ENCODE results near the gene SPATA17.
"Not testable (repeated sequence)": the region's sequence is repeated elsewhere in the genome, so short reads cannot be mapped to it uniquely, and the experiment has no call there.

Gene SPATA17

DNA sequence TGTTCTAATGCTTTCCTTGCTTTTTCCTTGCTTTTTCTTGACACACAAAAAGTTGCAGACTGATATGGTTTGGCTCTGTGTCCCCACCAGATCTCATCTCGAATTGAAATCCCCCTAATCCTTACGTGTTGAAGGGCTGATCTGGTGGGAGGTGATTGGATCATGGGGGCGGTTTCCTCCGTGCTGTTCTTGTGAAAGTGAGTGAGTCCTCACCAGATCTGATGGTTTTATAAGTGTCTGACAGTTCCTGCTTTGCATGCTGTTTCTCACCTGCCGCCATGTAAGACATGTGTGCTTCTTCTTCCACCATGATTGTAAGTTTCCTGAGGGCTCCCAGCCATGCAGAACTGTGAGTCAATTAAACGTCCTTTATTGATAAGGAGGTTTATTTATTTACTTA is 11.3 kb downstream of the SPATA17 start:
- no peak for DNase-seq (ENCODE audit: low spot score)
- peaks cover 20% of the 10 kb centered on the region for H3K27me3 Mint-ChIP-seq (ENCODE audit: low read depth)
- H3K4me1 Mint-ChIP-seq (ENCODE audit: low read depth) = no peaks in the 10 kb centered on the region
- no peak overlapping the region for H3K27ac Mint-ChIP-seq
- no peaks in the 10 kb centered on the region for H3K36me3 Mint-ChIP-seq (ENCODE audit: low read depth)
- H3K9me3 Mint-ChIP-seq = no peaks in the 10 kb centered on the region
- H3K4me3 Mint-ChIP-seq = no peak overlapping the region

DNA sequence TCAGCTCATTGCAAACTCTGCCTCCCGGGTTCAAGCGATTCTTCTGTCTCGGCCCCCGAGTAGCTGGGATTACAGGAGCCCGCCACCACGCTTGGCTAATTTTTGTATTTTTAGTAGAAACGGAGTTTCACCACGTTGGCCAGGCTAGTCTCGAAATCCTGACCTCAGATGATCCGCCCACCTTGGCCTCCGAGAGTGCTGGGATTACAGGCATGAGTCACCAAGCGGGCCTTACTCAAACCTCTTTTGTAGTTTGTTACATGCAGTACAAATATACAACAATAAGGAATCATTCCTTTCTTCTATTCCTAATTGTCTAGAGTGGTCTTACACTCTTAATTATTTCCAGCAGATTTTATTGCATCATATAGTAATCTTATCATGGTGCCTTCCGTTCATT is 16.6 kb downstream of the SPATA17 start:
- H3K36me3 Mint-ChIP-seq (ENCODE audit: low read depth) = no peaks in the 10 kb centered on the region
- no peaks in the 10 kb centered on the region for H3K4me1 Mint-ChIP-seq (ENCODE audit: low read depth)
- H3K27me3 Mint-ChIP-seq (ENCODE audit: low read depth) = peaks cover 2% of the 10 kb centered on the region
- DNase-seq (ENCODE audit: low spot score) = no peak
- H3K27ac Mint-ChIP-seq = no peak overlapping the region
- no peaks in the 10 kb centered on the region for H3K9me3 Mint-ChIP-seq
- no peak overlapping the region for H3K4me3 Mint-ChIP-seq

DNA sequence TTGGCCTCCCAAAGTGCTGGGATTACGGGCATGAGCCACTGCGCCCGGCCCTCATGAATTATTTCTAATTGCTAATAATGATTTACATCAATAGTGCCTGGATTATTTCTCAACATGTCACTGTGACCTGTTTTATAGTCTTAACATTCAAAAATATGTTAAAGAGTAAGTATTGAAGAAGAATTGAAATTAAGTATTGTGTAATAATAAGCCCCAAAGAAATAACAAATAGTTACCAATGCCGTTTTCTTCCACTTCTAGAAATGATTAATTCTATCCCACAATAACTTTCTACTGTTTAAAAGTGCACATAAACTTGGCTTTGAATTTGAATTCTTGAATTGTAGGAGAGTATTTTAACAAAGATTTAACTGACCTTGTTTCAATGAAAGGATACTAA is 19.5 kb downstream of the SPATA17 start:
- no peaks in the 10 kb centered on the region for H3K36me3 Mint-ChIP-seq (ENCODE audit: low read depth)
- H3K27me3 Mint-ChIP-seq (ENCODE audit: low read depth) = peaks cover 2% of the 10 kb centered on the region
- no peaks in the 10 kb centered on the region for H3K9me3 Mint-ChIP-seq
- H3K4me3 Mint-ChIP-seq = no peak overlapping the region
- no peak for DNase-seq (ENCODE audit: low spot score)
- no peaks in the 10 kb centered on the region for H3K4me1 Mint-ChIP-seq (ENCODE audit: low read depth)
- H3K27ac Mint-ChIP-seq = no peak overlapping the region

DNA sequence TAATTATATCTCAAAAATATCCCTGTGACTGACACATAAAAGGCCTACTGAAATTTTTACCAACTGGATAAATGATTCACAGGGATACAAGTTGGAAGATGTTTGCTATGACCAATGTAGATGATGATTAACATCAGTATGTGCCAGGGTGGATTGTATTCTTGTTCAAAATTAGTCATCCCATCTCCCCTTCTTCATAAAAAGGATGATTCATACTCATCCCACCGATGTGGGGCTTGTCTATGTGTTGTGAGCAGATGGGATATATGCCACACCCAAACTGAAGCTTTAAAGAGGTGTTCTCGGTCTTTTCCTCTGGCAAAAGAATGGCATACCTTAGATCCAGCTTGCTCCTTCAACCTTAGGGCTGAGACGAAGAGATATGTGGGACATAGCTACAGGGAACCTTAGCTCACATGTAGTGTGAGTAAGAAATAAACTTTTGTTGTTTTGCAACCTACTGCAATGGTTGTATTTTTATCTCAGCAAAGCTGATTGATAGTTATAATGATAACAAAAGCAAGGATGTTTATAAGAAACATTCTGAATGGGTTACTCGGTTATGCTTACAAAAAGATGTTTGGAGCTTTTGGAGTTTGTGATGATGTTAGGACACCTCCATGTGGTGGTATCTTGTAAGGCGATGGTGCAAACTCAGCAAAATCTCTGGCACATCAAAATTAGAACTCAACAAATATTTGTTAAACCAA is 29.4 kb downstream of the SPATA17 start:
- DNase-seq (ENCODE audit: low spot score) = no peak
- Mint-ChIP-seq H3K27ac (no peak overlapping the region), H3K4me3 (no peak overlapping the region), H3K9me3 (no peaks in the 10 kb centered on the region), H3K4me1 (ENCODE audit: low read depth) (no peaks in the 10 kb centered on the region), H3K27me3 (ENCODE audit: low read depth) (no peaks in the 10 kb centered on the region), H3K36me3 (ENCODE audit: low read depth) (no peaks in the 10 kb centered on the region)

DNA sequence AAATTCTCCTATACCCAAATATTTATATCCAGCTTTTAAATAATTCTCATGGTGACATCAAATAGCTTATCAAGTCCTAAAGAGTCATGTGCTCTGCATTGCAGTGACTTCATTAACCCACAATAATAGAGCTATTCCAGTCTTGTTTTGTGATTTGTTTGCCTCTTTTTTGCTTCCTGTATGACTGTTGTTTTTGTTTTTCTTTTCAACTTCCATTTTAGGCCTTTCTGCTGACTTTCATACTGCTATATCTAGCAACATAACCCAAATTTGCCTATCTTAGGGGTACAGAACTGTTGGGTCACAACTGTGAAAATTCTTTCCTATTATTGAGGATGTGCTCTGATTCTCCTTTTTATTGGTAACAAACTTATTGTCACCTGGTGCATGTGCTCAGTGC is 30.3 kb downstream of the SPATA17 start:
- H3K4me1 Mint-ChIP-seq (ENCODE audit: low read depth) = no peaks in the 10 kb centered on the region
- no peaks in the 10 kb centered on the region for H3K36me3 Mint-ChIP-seq (ENCODE audit: low read depth)
- H3K4me3 Mint-ChIP-seq = no peak overlapping the region
- no peak for DNase-seq (ENCODE audit: low spot score)
- no peaks in the 10 kb centered on the region for H3K9me3 Mint-ChIP-seq
- no peak overlapping the region for H3K27ac Mint-ChIP-seq
- no peaks in the 10 kb centered on the region for H3K27me3 Mint-ChIP-seq (ENCODE audit: low read depth)

DNA sequence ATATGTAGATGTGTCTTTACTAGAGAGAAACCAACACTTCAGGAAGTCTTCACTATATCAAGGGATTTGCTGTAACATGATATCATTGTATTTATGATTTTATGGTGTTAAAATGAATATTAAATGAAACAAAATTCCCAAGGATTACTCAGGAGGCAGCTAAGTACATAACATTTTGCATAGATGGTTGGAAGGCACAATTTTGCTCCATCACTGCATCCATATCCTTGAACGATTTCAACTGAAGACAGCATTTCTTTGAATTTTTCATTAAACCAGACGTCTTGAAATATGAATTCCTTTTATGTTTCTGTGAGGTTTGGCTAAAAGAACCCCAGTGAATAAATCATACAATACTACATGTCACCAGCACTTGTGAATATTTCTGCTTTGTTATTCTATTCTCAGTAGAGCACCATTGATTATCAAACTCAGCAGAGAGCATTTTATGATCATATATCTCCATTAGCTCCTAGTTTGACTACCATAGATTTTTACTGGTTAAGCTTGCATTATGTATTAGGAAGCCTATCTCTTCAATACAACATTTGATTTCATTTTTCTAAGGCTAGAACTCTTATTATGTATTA is 37.3 kb downstream of the SPATA17 start:
- peaks cover 2% of the 10 kb centered on the region for H3K27me3 Mint-ChIP-seq (ENCODE audit: low read depth)
- no peaks in the 10 kb centered on the region for H3K4me1 Mint-ChIP-seq (ENCODE audit: low read depth)
- no peaks in the 10 kb centered on the region for H3K36me3 Mint-ChIP-seq (ENCODE audit: low read depth)
- H3K27ac Mint-ChIP-seq = no peak overlapping the region
- DNase-seq (ENCODE audit: low spot score) = no peak
- no peak overlapping the region for H3K4me3 Mint-ChIP-seq
- no peaks in the 10 kb centered on the region for H3K9me3 Mint-ChIP-seq

DNA sequence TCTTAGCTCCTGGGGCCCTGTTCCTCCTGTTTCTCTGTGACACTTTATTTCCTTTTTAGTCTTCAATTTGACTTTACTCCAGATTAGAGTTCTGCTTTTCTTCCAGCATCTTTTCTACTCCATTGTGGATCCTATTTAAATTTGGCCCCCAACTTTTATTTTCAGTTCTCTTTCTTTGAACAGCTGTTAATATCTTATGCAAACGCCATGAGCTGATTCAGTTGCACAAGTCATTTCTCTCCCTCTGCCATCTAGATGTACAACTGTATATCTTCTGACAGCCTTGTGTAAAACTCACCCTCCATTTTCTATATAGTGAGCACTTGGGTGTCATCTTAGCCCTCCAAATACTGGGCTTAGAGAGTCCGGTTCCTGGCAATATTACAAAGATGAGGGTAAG is 42.2 kb downstream of the SPATA17 start:
- no peaks in the 10 kb centered on the region for H3K4me1 Mint-ChIP-seq (ENCODE audit: low read depth)
- H3K27me3 Mint-ChIP-seq (ENCODE audit: low read depth) = peaks cover 2% of the 10 kb centered on the region
- no peak for DNase-seq (ENCODE audit: low spot score)
- H3K36me3 Mint-ChIP-seq (ENCODE audit: low read depth) = no peaks in the 10 kb centered on the region
- no peak overlapping the region for H3K4me3 Mint-ChIP-seq
- H3K9me3 Mint-ChIP-seq = no peaks in the 10 kb centered on the region
- no peak overlapping the region for H3K27ac Mint-ChIP-seq

DNA sequence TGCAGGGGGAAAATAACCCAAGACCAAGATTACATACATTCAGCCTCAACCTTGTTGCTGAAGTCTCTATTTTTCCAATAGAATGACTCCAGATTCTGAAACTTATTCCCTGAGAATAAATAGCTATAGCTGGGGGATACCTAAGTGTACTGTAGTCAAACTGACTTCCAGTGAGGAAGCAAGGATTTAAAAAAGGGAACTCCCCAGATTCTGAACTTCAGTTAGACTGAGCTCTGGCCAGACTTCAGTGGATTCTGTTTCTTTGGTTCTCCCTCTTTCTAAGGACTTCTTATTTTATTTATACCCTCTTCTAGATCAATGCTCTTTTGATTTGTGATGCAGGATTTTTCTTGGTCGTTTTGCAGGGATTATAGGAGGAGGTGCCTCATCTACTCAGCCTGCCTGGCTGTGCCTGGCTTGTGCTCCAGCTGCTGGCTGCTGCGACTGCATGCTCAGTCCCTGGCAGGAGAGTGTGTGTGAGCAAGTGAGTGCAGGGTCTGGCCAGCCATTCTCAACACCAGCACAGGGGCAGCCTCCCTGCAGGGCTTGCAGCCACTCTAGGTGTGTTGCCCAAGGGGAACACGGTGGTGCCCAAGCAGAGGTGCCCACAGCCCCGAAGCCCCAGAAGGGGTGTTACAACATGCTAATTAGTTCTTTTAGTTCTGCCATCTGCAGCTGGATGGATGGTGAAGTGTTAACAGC is 43.0 kb downstream of the SPATA17 start:
- no peaks in the 10 kb centered on the region for H3K9me3 Mint-ChIP-seq
- H3K4me3 Mint-ChIP-seq = no peak overlapping the region
- no peaks in the 10 kb centered on the region for H3K36me3 Mint-ChIP-seq (ENCODE audit: low read depth)
- H3K27me3 Mint-ChIP-seq (ENCODE audit: low read depth) = peaks cover 2% of the 10 kb centered on the region
- no peak for DNase-seq (ENCODE audit: low spot score)
- H3K27ac Mint-ChIP-seq = no peak overlapping the region
- H3K4me1 Mint-ChIP-seq (ENCODE audit: low read depth) = no peaks in the 10 kb centered on the region

DNA sequence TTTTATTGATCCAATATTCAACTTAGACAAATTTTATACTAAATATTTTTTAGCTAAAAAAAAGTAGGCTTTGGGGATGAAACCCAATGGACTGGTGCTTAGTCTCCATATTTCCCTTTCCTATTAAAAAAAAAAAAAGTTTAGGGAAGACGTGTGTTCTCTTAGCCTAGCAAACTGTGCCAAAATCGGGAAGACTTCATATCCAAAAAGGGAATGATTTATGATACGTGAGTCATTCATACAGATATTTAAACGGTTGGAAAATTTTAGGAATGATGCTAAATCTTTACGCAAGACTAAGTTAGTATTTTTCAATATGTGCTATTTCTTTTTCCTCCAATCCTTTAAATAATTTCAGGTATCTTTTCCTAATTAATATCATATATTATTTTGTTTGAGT is 50.7 kb downstream of the SPATA17 start:
- Mint-ChIP-seq H3K36me3 (ENCODE audit: low read depth) (no peaks in the 10 kb centered on the region), H3K27ac (no peak overlapping the region), H3K4me1 (ENCODE audit: low read depth) (no peaks in the 10 kb centered on the region), H3K27me3 (ENCODE audit: low read depth) (no peaks in the 10 kb centered on the region), H3K9me3 (no peaks in the 10 kb centered on the region), H3K4me3 (no peak overlapping the region)
- no peak for DNase-seq (ENCODE audit: low spot score)

DNA sequence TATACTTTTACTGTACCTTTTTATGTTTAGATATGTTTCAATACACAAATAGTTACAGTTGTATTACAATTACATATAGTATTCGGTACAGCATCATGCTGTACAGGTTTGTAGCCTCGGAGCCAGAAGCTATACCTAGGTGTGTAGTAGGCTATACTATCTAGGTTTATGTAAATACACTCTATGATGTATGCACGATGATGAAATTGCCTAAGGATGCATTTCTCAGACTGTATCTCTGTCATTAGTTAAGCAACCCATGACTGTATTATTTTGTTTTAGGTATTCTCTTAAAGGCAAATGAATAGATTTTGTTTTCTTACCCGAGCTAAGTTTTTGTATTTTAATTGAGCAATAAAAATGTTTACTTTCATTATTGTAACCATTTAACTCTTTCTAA is 56.4 kb downstream of the SPATA17 start:
- H3K27me3 Mint-ChIP-seq (ENCODE audit: low read depth) = no peaks in the 10 kb centered on the region

DNA sequence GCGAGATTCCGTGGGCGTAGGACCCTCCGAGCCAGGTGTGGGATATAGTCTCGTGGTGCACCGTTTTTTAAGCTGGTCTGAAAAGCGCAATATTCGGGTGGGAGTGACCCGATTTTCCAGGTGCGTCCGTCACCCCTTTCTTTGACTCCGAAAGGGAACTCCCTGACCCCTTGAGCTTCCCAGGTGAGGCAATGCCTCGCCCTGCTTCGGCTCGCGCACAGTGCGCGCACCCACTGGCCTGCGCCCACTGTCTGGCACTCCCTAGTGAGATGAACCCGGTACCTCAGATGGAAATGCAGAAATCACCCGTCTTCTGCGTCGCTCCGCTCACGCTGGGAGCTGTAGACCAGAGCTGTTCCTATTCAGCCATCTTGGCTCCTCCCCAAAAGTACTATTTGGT is 65.0 kb downstream of the SPATA17 start:
- H3K27ac Mint-ChIP-seq; H3K4me1 Mint-ChIP-seq (ENCODE audit: low read depth); DNase-seq (ENCODE audit: low spot score); H3K9me3 Mint-ChIP-seq; H3K27me3 Mint-ChIP-seq (ENCODE audit: low read depth); H3K36me3 Mint-ChIP-seq (ENCODE audit: low read depth); H3K4me3 Mint-ChIP-seq: not testable (repeated sequence)

More for the DNA sequence above, 56.4 kb downstream of the SPATA17 start:
- no peak for DNase-seq (ENCODE audit: low spot score)
- Mint-ChIP-seq H3K9me3 (no peaks in the 10 kb centered on the region), H3K4me1 (ENCODE audit: low read depth) (no peaks in the 10 kb centered on the region), H3K27ac (no peak overlapping the region), H3K4me3 (no peak overlapping the region), H3K36me3 (ENCODE audit: low read depth) (no peaks in the 10 kb centered on the region)

DNA sequence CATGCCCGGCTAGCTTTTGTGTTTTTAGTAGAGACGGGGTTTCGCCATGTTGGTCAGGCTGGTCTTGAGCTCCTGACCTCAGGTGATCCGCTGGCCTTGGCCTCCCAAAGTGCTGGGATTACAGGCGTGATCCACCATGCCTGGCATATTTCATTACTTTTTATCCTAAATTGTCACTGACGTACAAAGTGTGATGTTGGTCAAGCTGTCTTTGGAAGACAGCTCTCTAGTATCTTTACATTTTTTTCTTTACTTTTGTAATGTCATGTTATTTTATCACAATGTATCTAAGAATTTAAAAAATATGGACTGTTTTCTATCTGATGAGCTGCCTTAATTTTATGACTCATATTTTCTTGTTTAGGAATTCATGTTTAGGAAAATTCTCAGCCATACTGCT is 72.2 kb downstream of the SPATA17 start:
- no peak overlapping the region for H3K4me3 Mint-ChIP-seq
- no peaks in the 10 kb centered on the region for H3K27me3 Mint-ChIP-seq (ENCODE audit: low read depth)
- peaks cover 10% of the 10 kb centered on the region for H3K9me3 Mint-ChIP-seq
- no peaks in the 10 kb centered on the region for H3K36me3 Mint-ChIP-seq (ENCODE audit: low read depth)
- no peaks in the 10 kb centered on the region for H3K4me1 Mint-ChIP-seq (ENCODE audit: low read depth)
- H3K27ac Mint-ChIP-seq = no peak overlapping the region
- no peak for DNase-seq (ENCODE audit: low spot score)

DNA sequence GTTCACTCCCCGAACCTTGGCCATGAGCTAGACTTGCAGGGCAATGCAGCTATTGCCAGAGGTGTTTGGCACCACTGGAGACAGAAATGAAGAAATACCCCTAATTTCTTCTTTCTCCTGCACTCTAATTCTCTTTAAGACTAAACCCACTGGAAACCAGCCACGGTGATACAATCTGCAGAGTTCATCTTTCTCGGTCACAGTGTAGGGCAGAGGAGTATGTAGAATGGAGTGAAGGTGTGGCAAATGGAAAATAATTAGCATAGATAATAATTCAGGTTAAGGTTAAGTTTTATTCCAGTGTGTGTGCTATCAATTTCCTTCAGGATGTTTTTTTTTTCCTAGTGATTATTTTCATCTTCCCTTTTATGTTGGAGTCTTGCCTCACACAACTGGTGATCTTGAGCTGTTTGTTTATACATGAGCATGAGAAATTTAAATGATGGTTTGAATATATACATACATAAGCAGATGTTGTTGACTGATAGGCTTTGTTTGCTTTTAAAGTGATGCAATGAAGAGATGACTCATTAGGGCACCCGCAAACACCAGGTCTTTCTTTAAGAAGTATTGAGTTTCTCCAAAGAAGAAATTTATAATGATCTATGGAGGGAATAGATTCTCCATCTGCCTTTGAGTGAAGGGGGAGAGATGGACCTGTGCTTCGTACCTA is 81.9 kb downstream of the SPATA17 start:
- no peak for DNase-seq (ENCODE audit: low spot score)
- Mint-ChIP-seq H3K4me1 (ENCODE audit: low read depth) (no peaks in the 10 kb centered on the region), H3K27ac (no peak overlapping the region), H3K27me3 (ENCODE audit: low read depth) (no peaks in the 10 kb centered on the region), H3K36me3 (ENCODE audit: low read depth) (no peaks in the 10 kb centered on the region), H3K4me3 (no peak overlapping the region), H3K9me3 (no peaks in the 10 kb centered on the region)

DNA sequence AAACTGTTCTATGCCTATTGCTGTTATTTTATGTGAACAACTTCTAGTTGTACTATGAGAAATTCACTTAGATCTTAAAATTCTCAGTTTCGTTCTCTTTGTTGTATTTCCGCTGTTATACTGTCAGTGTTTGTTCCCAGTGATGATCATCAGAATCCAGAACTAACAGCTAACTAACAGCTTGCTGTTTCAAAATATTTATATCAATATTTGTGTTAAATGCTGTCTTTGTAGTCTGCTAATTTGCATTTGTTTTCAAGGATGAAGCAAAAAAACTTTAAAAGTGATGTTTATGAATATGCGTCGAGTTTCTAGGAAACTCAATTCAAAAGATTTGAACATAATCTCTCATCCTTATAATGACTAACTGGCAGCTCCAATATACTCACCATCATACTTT is 84.5 kb downstream of the SPATA17 start:
- no peaks in the 10 kb centered on the region for H3K9me3 Mint-ChIP-seq
- no peaks in the 10 kb centered on the region for H3K4me1 Mint-ChIP-seq (ENCODE audit: low read depth)
- DNase-seq (ENCODE audit: low spot score) = no peak
- H3K36me3 Mint-ChIP-seq (ENCODE audit: low read depth) = no peaks in the 10 kb centered on the region
- no peaks in the 10 kb centered on the region for H3K27me3 Mint-ChIP-seq (ENCODE audit: low read depth)
- H3K27ac Mint-ChIP-seq = no peak overlapping the region
- no peak overlapping the region for H3K4me3 Mint-ChIP-seq

Data from T-helper 2 cell treated with Interferon-gamma antibody and Interleukin-4, amounts not matched to agents 5 μg/mL and 100 μg/mL, for 36 hours (primary cell).